Retinal pigment epithelial cell (primary cell): Measurements from ENCODE around the gene TBX1.

Experiments
- DNase-seq: peaks from one replicate; pipeline ENCODE4 v3.0.0-alpha.2; 2010; ENCODE audit warnings: low read depth
- H3K4me3 ChIP-seq: 2 replicates; pipeline ENCODE4 v1.5.1; 2011; ENCODE audit warnings: mild to moderate bottlenecking, low read length, control low read depth, moderate library complexity
- TF ChIP-seq, protein P1 (sequence below): conservative IDR thresholded peaks from 2 replicates; pipeline ENCODE4 v1.5.1; 2011; ENCODE audit warnings: low read depth, low read length, control low read depth, inconsistent platforms

TBX1 gene

DNA sequence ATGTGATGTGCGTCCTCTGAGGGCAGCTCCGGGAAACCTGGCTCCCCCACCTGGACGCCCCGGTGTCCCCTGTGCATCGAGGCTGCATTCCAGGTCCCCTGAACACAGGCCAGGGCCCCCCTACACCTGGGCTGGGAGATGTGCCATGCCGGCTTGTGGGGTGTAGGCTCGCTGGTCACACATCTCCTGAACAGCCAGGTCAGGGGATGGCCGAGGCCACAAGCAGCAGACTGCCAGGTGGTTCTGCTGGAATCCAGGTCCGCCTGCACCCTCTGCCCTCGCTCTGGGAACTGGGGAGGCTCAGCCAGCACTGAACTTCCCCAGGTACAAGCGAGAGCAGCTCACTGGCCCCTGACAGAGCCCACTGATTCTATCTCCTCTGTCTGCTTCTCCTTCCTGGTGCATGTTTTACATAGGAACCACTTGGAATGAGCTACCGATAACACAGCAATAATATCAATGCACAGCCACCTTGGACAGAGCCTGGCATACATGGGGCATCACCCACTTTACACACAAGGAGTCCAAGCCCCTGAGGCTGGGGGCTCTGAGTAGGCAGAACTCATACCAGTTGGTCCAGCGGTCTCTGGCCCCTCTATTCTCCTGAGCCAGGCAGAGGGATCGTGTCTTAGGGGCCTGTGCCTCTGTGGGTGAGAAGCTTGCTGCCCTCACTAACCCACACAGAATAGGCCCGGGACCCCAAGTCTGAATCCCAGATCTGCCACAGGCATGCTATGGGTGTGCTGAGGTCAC, 46.8 kb downstream of the TBX1 start:
- TF ChIP-seq, protein P1, sequence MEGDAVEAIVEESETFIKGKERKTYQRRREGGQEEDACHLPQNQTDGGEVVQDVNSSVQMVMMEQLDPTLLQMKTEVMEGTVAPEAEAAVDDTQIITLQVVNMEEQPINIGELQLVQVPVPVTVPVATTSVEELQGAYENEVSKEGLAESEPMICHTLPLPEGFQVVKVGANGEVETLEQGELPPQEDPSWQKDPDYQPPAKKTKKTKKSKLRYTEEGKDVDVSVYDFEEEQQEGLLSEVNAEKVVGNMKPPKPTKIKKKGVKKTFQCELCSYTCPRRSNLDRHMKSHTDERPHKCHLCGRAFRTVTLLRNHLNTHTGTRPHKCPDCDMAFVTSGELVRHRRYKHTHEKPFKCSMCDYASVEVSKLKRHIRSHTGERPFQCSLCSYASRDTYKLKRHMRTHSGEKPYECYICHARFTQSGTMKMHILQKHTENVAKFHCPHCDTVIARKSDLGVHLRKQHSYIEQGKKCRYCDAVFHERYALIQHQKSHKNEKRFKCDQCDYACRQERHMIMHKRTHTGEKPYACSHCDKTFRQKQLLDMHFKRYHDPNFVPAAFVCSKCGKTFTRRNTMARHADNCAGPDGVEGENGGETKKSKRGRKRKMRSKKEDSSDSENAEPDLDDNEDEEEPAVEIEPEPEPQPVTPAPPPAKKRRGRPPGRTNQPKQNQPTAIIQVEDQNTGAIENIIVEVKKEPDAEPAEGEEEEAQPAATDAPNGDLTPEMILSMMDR, result no peak
- DNase-seq, result no peak

DNA sequence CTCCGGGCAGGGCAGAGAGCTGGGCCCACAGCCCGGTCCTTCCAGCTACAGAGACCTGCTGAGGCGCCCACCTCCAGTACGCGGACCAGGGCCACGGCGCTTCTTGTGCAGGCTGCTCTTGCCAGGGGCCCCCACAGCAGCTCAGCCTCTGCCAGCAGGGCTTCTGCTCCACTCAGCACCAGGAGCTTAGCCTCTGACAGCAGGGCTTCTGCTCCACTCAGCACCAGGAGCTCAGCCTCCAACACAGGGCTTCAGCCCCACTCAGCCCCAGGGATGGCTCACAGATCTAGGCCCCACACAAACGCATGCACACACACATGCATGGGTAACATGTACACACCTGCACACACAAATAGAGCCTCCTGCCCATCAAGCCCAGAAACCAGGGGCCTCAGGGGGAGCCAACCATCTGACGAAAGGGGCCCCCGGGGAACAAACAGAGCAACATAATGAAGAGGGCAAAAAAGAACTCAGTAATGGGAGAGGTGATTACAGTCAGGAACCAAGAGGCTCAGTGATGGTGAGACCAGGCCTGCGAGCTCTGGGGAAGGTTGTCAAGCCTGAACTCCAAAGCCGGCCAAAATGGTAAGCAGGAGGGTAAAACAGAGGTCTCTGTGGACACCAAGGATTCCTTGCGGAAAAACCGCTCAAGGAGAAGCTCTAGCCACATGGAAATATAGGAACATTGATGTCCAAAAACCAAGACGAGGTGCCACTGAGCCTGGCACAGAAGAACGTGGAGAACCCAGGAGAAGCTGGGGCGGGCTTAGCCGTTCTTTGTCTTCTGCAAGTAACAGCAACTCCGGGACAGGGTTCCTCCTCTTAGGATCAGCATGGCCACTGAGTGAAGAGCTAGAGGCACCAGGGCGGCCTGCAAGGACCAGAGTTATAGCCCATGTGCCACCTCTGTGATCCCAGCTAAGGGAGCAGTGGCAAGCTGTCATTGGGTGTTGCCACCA, 47.6 kb downstream of the TBX1 start:
- TF ChIP-seq, protein P1, result no peak
- no peak for DNase-seq
- H3K4me3 ChIP-seq, result no peak overlapping the region

More for the DNA sequence above, 46.8 kb downstream of the TBX1 start:
- no peak overlapping the region for H3K4me3 ChIP-seq

GRCh38 chr22:19808873-19809478, 48.4 kb downstream of the TBX1 start:
- DNase-seq, result no peak
- TF ChIP-seq, protein P1, result no peak
- H3K4me3 ChIP-seq, result no peak overlapping the region

DNA sequence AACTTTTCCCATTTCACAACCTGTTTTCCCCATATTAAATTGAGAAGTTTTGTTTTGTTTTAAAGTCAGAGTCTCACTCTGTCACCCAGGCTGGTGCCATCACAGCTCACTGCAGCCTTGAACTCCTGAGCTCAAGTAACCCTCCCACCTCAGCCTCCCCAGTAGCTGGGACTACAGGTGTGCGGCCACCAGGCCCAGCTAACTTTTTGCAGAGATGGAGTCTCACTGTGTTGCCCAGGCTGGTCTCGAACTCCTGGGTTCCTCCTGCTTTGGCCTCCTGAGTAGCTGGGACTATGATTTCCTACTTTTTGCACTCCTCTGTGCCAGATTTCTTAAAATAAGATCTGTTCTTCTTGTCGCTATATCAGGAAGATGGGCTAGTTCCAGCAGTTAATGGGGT, 49.2 kb downstream of the TBX1 start:
- no peak for DNase-seq
- TF ChIP-seq, protein P1, result no peak
- H3K4me3 ChIP-seq, result no peak overlapping the region

DNA sequence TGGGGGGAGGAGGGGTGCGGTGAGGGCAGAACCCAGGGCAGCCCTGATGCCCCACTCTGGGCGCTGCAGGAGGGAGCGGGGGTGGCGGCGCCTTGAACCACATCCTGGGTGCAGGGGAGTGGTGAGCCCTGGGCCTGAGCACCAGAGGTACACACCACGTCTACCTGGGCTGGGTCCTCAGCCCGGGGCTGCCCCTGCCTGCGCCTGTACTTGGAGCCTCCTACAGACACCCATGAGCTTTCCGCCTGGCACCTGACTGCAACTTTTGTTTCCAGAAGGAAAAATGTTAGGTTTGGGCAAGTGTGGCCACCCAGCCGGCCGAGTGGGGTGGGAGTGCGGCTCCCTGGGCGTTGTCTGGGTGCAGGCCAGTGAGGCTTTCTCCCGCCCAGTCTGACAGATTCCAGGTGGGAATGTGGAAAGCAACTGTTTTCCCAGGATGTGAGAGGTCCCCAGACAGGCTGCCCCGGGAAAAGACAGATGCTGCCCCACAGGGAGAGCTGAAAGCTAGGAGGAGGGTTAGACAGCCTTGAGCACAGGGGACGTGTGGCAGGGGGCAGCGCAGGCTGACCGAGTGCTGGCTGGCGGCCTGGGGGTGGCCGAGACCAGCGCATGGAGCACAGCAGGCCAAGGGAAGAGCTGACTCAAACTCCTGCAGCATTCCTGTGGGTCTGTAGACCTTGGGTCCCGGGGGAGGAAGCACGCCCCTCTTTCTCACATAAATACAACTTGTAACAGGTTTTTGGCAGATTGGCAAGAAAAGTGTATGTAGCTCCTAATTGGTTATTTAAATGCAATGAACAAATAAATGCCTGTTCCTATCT, 50.0 kb downstream of the TBX1 start:
- no peak overlapping the region for H3K4me3 ChIP-seq
- TF ChIP-seq, protein P1, result no peak
- DNase-seq, result no peak

- no peak overlapping the region for H3K4me3 ChIP-seq
- TF ChIP-seq, protein P1, result no peak
- DNase-seq, result no peak
These were observed 50.6 kb downstream of the TBX1 start for GRCh38 chr22:19811211-19811621.
